ENCODE results near the gene ROBO2.
"Not testable (repeated sequence)": the region's sequence is repeated elsewhere in the genome, so short reads cannot be mapped to it uniquely, and the experiment has no call there.

ROBO2 gene

GRCh38 chr3:77392181-77392580, 352.3 kb downstream of the ROBO2 start:
- DNase-seq = no peak
- H3K27me3 ChIP-seq = no peaks in the 10 kb centered on the region
- no peaks in the 10 kb centered on the region for H3K9me3 ChIP-seq

GRCh38 chr3:77394046-77394445, 354.1 kb downstream of the ROBO2 start:
- no peak for TF ChIP-seq CTCF (IDR thresholded peaks at IDR 0.05; ENCODE audit: low read depth, low read length)
- Histone ChIP-seq H3K9me3 (no peaks in the 10 kb centered on the region), H3K4me1 (0 out of 2 replicates have a peak, but pooled peaks cover 3% of the 10 kb centered on the region), H3K27me3 (no peaks in the 10 kb centered on the region), H3K36me3 (no peaks in the 10 kb centered on the region), H3K4me3 (ENCODE audit: low read depth, low read length) (no peak overlapping the region)
- DNase-seq = no peak

More at GRCh38 chr3:77392181-77392580, 352.3 kb downstream of the ROBO2 start:
- 0 out of 2 replicates have a peak, but pooled peaks cover 3% of the 10 kb centered on the region for H3K4me1 ChIP-seq
- H3K4me3 ChIP-seq (ENCODE audit: low read depth, low read length) = no peak overlapping the region
- TF ChIP-seq CTCF (IDR thresholded peaks at IDR 0.05; ENCODE audit: low read depth, low read length) = no peak
- no peaks in the 10 kb centered on the region for H3K36me3 ChIP-seq

- DNase-seq = no peak
- Histone ChIP-seq H3K27me3 (no peaks in the 10 kb centered on the region), H3K9me3 (no peaks in the 10 kb centered on the region), H3K4me1 (peaks cover 5% of the 10 kb centered on the region), H3K36me3 (no peaks in the 10 kb centered on the region), H3K4me3 (ENCODE audit: low read depth, low read length) (no peak overlapping the region)
- no peak for TF ChIP-seq CTCF (IDR thresholded peaks at IDR 0.05; ENCODE audit: low read depth, low read length)
These were observed 365.0 kb downstream of the ROBO2 start for GRCh38 chr3:77404871-77405270.

GRCh38 chr3:77407441-77407840, 367.5 kb downstream of the ROBO2 start:
- no peak for DNase-seq
- TF ChIP-seq CTCF (IDR thresholded peaks at IDR 0.05; ENCODE audit: low read depth, low read length) = no peak

GRCh38 chr3:77410334-77410733, 370.4 kb downstream of the ROBO2 start:
- H3K27me3 ChIP-seq; DNase-seq; H3K36me3 ChIP-seq; H3K9me3 ChIP-seq; H3K4me3 ChIP-seq (ENCODE audit: low read depth, low read length); H3K4me1 ChIP-seq: not testable (repeated sequence)

More at GRCh38 chr3:77407441-77407840, 367.5 kb downstream of the ROBO2 start:
- Histone ChIP-seq H3K27me3 (no peaks in the 10 kb centered on the region), H3K4me1 (peaks cover 6% of the 10 kb centered on the region), H3K4me3 (ENCODE audit: low read depth, low read length) (no peak overlapping the region), H3K36me3 (no peaks in the 10 kb centered on the region), H3K9me3 (no peaks in the 10 kb centered on the region)

GRCh38 chr3:77411334-77411733, 371.4 kb downstream of the ROBO2 start:
- no peaks in the 10 kb centered on the region for H3K27me3 ChIP-seq
- H3K4me1 ChIP-seq = peaks cover 6% of the 10 kb centered on the region
- no peak for DNase-seq
- no peak for TF ChIP-seq CTCF (IDR thresholded peaks at IDR 0.05; ENCODE audit: low read depth, low read length)
- H3K4me3 ChIP-seq (ENCODE audit: low read depth, low read length) = no peak overlapping the region
- H3K36me3 ChIP-seq = no peaks in the 10 kb centered on the region
- no peaks in the 10 kb centered on the region for H3K9me3 ChIP-seq

GRCh38 chr3:77412021-77412438, 372.1 kb downstream of the ROBO2 start:
- peak; percentile 14 for DNase-seq
- Histone ChIP-seq H3K4me3 (ENCODE audit: low read depth, low read length) (no peak overlapping the region), H3K36me3 (no peaks in the 10 kb centered on the region), H3K4me1 (peaks cover 6% of the 10 kb centered on the region), H3K9me3 (no peaks in the 10 kb centered on the region), H3K27me3 (no peaks in the 10 kb centered on the region)
- no peak for TF ChIP-seq CTCF (IDR thresholded peaks at IDR 0.05; ENCODE audit: low read depth, low read length)
